HG03060 (cell line): ENCODE results near the gene SCARB2.

ENCODE experiments used
- ATAC-seq: cut with Tn5 transposase; IDR thresholded peaks from one replicate; pipeline ENCODE4 v1.9.1; 2021; ENCODE audit warnings: low read depth, moderate number of reproducible peaks; ENCODE audit not compliant: unreplicated experiment

The SCARB2 gene

DNA sequence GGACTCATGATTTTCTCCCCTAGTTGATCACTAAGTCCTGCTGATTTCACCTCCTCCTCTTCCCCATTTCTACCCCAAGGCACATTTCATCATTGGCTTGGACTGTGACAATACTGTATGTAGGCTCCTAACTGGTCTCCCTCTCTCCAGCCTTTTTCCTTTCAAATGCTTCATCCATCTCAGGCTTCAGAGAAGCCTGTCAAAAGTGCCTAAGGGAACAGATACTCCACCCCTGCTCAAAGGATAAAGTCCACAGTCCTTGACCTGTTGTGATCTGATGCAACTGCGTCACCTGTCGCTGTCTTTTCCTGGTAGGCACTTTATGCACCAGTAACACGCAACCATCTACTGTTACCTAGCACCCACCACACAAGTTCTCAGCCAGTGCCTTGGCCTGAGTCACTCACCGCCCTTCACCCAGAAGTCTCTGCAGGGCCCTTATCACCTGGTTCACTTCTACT, 12.8 kb downstream of the SCARB2 start:
- no peak for ATAC-seq

DNA sequence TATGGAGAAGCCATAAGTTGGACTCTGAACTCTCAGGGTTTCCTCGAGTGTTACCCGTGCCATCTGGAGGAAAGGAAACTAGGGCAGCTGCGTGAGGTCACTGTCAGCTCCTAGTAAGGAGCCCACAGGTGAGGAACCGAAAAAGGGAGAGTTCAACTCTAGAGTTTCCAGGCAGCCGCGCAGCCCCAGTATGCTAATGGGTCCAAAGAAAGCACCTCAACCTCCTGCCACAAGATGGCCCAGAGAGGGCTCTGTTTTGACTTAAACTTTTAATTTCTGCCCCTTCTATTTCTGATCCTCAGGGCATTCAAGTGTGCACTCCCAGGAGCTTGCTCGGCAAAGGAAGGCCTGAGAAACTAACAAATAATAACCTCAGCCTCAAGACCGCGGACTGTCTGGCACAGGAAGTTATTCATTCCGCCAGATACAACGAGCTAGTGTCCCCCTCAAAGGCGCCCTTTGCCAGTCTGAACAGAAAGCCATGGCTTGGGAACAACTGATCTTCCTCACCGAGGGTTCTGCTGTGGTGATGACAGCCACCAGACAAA, 13.9 kb downstream of the SCARB2 start:
- peak; percentile 86 for ATAC-seq

DNA sequence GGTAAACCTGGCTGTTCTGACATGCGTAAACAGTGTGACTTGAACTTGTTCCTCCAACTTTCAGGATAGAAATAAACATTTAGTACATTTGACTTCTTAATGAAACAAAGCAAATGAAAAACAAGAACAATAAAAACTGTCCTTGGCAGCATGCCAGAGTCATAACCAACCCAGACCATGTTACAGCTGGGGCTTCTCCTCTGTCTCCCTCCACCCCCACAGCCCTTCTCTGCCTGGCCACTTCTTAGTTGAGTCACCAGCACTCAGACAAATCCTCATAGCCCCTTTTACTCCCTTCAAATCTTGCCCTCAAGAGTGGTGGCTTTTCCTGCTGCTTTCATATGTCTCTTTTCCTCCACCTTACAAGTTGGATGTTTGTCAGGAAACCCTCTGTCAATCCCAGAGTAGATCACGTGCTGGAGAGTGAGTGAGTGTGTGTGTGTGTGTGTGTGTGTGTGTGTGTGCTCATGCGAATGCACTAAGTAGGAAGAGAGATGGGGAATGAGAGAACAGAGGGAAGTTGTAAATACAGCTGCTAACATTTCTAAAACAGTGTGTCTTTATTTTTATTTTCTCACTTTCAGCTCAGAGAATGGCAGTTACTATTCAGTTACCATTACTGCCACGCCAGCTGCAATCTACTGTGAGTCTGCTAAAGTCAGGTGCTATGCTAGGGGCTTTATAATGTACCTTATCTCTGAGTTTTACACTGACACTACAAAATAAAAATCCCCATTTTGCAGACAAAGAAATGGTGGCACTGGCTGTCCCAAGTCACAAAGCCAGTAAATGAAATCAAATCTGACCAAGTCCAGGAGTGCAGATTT, 15.0 kb downstream of the SCARB2 start:
- no peak for ATAC-seq

DNA sequence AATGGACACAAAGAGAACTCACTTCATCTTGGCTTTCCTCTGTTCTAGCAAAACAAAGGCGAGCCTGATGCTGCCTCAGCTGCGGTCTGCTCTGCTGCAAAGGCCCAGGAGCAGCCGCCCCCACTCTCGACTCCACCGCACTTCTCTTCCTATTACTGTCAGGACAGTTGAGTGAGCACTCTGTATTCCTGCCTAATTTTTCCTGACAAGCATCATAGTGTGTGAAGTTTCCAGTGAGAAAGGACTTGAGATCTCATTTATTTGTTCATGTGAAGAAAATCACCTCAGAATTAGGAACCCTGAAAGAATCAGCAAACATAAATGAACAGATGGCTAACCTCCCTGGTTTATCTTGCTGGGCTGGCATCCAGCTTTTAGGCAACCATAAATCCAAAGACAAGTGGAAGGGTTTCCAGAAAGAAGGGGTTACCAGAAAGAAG, 15.6 kb downstream of the SCARB2 start:
- ATAC-seq = no peak

DNA sequence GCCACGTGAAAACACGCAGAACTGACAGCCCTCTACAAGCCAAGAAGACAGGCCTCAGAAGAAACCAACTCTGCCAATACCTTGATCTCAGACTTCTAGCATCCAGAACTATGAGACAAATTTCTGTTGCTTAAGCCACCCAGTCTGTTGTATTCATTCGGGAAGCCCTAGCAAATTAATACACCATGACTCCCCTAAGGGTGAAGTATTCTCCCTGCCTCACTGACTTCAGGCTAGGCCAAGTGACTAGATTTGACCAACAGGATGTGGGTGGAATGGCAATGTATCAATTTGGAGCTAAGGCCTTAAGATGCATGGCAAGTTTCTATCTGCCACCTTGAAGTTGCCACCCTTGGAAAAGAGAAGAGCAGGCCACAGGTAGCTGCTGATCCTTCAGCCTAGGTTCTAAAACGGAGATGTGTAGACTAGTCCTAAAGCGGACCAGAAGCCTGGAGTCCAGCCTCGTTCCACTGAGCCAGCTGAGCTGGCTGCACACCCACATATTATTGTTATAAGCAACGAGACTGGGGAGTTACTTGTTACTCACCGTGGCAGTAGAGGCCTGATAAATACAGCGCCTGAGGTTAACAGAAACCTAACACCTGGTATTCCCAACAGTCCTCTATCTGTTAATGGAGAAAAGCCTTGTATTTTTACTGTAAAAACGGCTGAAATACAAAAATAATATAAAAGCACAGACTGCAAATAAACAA, 16.4 kb downstream of the SCARB2 start:
- ATAC-seq = no peak

DNA sequence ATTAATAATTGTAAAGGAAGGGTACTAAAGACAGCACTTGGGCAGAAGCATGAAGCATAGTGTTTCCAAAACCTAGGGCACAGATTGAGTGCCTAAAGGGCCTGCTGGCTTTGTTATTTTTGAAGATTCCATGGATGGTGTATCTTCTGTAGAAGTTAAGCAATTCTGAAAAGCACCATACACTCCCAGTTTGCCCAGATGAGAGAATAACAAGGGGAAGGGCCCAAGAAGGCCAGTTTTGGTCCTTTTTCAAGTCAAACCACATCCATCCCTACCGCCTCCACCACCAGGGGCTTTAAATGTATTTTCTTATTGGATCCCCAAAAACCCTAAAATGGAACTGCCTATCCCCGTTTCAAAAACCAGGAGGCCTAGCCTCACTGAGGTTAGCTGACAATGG, 17.2 kb downstream of the SCARB2 start:
- ATAC-seq = no peak

DNA sequence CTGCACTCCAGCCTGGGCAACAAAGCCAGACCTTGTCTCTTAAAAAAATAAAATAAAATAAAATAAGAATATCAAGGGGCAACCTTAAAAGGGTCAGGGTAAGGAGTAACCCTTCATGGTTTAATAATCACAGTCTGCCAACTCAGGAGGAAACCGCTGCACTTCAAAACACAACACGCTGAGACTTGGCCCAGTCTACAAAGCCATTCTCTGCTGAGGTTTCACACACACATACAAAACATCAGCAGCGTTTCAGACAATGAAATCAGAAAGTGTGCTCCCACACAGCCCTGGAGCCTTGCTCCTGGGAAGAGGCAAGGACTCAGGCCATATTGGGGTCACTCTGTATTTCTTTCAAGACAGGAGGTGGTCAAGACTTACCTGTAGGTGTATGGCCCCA, 18.3 kb downstream of the SCARB2 start:
- ATAC-seq = no peak

DNA sequence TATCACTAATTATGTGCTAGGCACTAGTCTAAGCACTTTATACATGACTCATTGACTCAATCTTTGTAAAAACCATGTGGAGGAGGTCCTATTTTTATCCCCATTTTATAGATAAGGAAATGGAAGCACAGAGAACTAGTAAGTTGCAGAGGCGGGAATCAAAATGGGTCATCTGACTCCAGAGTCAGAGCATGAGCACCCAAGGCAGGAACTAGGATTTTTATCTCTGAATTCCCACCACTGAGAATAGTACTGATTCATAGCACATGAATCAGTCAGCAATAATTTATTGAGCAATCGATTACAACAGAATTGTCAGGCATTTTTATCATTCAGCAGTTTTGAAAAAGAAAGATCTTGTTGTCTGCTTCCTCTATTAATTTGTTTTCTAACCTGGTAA, 19.3 kb downstream of the SCARB2 start:
- no peak for ATAC-seq

DNA sequence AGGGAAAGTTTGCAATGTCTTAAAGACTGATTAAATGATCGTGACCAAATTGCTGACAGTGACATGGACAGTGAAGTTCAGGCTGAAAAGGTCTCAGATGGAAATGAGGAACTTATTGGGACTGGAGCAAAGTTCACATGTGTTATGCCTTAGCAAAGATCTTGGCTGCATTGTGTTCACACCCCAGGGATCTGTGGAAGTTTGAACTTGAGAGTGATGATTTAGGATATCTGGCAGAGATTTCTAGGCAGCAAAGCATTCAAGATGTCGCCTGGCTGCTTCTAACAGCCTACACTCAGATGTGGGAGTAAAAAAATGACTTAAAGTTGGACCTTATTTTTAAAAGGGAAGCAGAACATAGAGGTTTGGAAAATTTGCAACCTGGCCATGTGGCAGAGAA, 21.4 kb downstream of the SCARB2 start:
- ATAC-seq = no peak

DNA sequence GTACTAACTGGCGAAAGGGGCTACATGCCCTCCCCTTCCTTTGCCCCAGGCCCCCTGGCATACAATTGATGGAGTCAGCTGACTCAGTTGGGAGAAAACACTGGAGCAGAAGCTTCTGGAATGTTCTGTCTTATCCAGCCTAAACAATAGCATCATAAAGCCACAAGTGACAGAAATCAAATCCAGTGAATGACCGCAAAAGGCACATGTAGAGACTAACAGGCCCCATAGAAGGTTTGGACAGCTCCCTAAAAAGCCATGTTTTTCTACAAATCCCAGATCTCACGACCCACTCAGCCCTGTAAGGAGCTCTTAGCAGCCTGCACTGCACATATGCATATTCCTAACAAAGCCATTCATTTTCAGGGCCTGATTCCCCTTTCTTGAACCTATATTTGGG, 25.1 kb downstream of the SCARB2 start:
- ATAC-seq = no peak

DNA sequence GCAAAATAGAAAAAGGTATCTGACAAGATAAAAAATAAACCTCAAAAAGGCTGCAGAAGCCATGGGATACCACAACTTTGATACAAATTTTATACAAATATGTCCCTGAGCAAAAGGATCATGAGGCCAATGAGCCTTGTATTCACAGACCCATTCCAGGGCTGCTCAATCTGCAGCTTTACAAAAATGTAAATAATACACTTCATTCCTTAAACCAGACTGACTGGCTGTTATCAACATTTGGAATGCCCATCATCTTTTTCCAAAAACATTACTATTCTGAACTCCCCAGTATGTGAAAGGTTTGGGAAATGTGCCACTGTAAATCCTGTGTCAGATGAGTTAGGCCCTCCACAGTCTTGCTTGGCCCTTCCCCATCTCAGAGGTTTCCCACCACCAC, 25.5 kb downstream of the SCARB2 start:
- ATAC-seq = no peak

DNA sequence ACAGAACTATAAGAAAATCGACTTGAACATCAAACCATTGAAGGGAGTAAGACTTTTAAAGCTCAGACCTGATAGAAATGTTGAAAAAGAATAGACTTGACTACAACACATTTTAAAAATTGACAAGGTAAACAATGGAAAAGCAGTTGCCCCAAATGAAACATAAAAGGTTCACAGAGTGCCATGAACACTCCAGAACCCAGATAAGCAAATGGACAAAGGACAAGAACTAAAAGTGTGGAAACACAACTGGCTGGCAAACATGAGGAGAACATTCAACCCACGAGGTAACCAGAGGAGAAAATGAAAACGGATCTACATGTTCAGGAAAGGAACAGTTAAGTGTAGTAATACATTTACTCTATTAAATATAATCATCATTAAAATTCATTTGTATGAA, 26.5 kb downstream of the SCARB2 start:
- no peak for ATAC-seq

DNA sequence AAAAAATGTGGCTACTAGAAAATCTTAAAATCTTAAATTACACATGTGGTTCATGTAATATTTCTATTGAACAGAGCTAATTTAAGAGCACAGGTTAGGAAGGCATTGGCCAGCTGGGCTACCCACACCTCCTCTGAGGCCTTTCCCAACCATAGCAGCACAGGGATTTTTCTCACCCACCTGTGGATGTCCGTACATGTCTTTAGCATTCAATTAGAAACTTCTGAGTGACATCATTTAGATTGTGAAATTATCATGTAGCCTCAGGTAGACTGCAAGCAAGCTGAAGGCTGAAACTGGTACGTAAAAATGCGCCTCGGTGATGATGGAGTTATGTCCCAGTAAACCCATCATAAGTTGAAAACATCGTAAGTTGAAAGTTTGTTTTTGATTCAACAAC, 31.2 kb downstream of the SCARB2 start:
- no peak for ATAC-seq

DNA sequence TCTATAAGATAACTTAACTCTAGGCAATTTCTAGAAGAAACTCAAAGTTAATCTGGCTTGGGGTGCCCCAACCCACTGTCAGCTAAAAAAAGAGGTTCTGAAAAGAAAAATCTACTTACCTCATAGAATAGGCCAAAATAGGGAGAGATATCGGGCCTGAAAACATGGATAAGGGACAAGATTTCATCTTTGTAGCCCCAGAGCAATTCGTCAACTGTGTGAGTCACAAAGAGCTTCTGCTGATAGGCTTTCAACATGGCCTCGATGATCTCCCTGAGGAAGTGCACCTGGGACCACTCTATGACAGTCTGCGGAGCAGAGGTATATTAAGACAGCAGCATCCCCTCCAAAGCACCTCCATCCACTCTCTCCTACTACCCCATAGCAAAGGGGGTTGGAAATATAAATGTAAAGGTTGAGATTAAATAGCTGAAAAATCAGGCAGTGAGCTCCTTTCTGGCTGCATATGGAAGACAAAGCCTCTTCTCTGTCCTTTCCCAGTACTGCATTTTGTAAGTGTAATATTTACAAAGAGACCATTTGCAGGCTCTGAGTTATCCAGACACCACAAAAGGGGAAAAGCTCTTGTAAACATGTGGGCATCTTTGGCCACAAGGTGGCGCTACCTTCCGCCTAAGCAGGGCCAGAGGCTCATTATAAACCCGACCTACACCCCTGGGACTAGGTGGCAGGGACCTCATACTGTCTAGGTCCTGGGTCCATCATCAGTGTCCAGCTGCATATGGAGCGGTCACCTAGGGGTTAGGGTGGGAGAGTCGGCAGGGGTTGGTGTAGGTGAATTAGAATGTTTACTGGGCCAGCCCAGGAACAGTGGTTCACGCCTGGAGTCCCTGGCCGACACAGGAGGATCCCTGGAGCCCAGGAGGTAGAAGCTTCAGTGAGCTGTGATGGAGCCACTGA, 34.0 kb downstream of the SCARB2 start:
- peak; percentile 79 for ATAC-seq

DNA sequence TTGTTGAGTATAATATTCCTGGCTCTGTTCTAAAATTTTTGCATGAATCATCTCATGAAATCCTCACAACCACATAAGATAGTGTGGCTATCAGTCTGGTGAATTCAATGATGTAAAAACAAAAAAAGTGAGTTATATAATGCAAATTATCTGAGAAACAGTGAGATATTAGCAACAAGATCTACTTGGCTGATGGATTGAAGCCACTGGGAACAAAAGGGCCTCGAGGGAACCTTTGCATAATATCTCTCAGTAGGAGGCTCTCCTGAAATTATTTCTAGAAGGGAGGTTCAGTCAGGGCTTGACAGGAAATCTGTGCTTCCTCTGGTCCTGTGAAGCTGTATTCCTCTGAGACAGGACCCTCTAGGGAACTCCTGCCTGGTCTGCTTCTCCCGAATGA, 35.3 kb downstream of the SCARB2 start:
- no peak for ATAC-seq

DNA sequence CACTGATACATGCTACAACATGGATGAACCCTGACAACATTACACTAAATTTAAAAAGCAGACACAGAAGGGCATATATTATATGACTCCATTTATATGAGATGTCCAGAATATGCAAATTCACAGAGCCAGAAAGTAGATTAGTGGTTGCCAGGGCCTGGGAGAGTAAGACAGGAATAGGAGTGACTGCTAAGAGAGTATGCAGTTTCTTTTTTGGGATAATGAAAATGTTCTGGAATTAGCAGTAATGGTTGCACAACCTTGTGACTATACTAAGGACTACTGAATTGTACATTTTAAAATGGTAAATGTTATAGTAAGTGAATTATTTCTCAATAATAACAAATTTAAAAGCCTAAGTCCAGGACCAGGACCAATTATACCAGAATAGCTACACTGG, 35.9 kb downstream of the SCARB2 start:
- ATAC-seq = no peak

DNA sequence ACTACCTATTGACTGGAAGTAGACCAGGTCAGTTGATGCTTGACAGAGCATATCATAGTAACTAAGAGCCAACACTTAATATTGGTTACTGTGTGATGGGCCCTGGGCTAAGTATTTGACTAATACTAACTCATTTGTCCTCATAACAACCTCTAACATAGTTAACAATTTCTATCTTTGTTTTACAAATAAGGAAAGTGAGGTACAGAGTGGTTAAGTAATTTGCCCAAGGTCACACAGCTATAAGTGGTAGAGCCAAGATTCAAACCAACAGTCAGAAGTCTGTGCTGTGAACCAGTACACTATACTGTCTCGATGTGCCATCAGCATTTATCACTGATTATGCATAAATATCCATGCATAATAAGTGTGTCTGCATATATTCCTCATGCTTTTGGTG, 38.3 kb downstream of the SCARB2 start:
- ATAC-seq = no peak

DNA sequence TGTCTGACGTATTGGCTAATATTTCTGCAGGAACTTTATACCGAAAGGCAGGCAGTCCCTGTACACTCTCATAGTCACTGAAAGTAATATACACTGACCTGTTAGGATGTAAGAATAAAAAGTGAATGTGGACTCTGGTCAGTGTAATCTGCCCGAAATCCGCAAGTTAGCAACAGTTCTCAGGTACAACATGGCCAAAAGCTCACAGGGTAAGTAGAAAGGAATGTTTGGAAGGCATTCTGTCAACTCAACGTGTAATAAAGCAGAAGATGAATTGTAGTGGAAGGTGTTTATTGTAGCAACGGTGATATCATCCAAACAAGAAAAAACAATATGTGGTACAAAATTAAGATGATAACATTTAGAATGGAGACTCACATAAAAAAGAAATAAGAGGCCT, 39.4 kb downstream of the SCARB2 start:
- no peak for ATAC-seq

DNA sequence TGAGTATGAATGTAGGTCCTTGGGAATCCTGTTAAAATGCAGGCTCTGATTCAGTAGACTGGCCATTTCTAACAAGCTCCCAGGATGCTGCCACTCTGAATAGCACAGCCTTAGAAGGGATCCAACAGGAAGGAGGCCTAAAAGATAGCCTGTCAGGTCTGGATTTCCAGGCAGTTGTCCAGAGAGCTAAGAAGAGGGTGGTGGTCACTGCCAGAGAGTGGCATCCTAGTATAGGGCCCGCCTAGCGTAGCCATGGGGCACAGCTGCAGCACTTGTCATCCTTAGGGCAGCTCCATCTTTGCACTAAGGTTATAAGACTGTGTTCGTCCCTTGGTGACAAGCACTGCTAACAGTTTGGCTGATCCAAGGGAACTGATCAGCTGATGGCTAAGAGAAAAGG, 44.9 kb downstream of the SCARB2 start:
- ATAC-seq = no peak

DNA sequence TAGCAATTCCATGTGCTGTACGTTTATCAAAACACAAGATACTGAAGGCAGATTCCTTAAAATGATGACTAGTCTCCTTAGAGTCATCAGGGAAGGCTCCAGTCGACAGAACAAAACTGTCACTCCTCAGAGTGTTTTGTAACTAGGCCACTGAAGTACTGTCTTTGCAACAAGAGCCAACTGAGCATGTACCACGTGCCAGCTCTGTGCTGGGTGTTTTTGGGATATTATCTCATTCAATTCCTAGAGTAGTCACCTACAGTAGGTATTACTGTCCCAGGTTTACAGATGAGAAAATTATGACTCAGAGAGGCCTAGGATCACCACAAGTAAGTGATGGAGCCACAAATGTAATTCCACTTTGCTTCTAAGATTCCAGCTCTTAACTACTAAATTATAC, 47.1 kb downstream of the SCARB2 start:
- no peak for ATAC-seq

DNA sequence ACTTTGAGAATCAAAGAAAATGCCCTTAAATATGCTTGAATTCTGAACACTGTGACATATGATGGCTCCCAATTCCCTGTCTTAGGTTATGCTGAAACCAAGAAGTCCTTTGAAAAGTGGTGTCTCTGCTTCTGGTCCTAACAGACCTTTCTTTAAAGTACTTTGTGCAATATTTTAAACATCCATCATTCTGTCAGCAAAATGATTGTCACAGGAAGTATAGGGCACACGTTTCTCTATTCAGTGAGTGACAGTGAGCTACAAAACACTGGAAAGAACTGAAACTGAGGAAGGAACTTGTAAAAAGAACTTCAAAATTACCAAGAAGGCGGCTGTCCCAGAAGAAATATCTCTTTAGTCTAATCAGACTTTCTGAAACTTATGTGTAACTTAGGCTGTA, 53.3 kb downstream of the SCARB2 start:
- no peak for ATAC-seq
